Upper lobe of left lung (tissue), 4 donors: Measurements from ENCODE around the gene KRT14.

Experiments
- CTCF ChIP-seq, 6 experiments: fragments of 450-650 bp in 4 of 6; fragments of 200-600 bp in 2 of 6; sonication (generic) in 2 of 6; IDR thresholded peaks; one replicate each; pipeline ENCODE4 v1.5.1; 2016 to 2019; ENCODE audit warnings: antibody characterized with exemption in 6 of 6
- EP300 ChIP-seq, 4 donors: sonication (generic); formaldehyde crosslinking; IDR thresholded peaks; one replicate each; pipeline ENCODE4 v1.5.1; 2017; ENCODE audit warnings: antibody characterized with exemption in 4 of 4, control low read depth in 2 of 4
- POLR2A ChIP-seq, 4 donors: fragments of 450-650 bp; IDR thresholded peaks; one replicate each; pipeline ENCODE4 v1.5.1; 2016 to 2017; ENCODE audit warnings: antibody characterized with exemption in 4 of 4, mild to moderate bottlenecking in 2 of 4
- POLR2AphosphoS5 ChIP-seq, 2 donors: sonication (generic); formaldehyde crosslinking; IDR thresholded peaks; one replicate each; pipeline ENCODE4 v1.5.1; 2017; ENCODE audit warnings: antibody characterized with exemption in 2 of 2

- TF ChIP-seq CTCF (IDR thresholded peaks at IDR 0.05) (no peak), POLR2AphosphoS5 (IDR thresholded peaks at IDR 0.05) (no peak), EP300 (IDR thresholded peaks at IDR 0.05) (no peak), POLR2A (IDR thresholded peaks at IDR 0.05) (no peak)
Measured at GRCh38 chr17:41583137-41584127, 3.3 kb downstream of the KRT14 start.
